Pancreas (tissue), 10 donors: ENCODE measurements around the gene RAPGEF3. TPM values are rescaled to one million over a fixed set of nuclear protein-coding genes. Genes with fewer than 3 reads are reported as not detected.
A peak's percentile ranks its signal among the peaks of the same experiment; 100 is the strongest.

Experiments used
- ATAC-seq, 4 donors: fragments of 200-7000 bp; cut with Tn5 transposase; one replicate each; pipeline versions ENCODE4 v1.8.0 to v1.9.1; 2020; ENCODE audit warnings: mild to moderate bottlenecking in 4 of 4, moderate library complexity in 4 of 4
- DNase-seq, 6 donors: peaks; one replicate each; pipeline ENCODE4 v3.0.0-alpha.2; 2020
- FAIRE-seq: peaks from 2 replicates; lab custom pipeline; 2012; peaks lifted over from hg19 to GRCh38; lab: Jason Lieb, UNC
- H3K27ac ChIP-seq, 4 donors: fragments of 200-600 bp; sonication (generic); 1 replicate in 3 of 4; 2 replicates in 1 of 4; pipeline versions ENCODE4 v1.5.0 to v1.8.0; 2020
- H3K27me3 ChIP-seq, 4 donors: fragments of 200-600 bp; one replicate each; pipeline ENCODE4 v1.8.0; 2021
- H3K36me3 ChIP-seq, 3 donors: fragments of 200-600 bp; sonication (generic) in 1 of 3; one replicate each; pipeline versions ENCODE4 v1.5.0 to v1.8.0; 2020 to 2021
- H3K4me1 ChIP-seq, 3 donors: fragments of 200-600 bp; one replicate each; pipeline ENCODE4 v1.8.0; 2021
- H3K4me3 ChIP-seq, 4 donors: fragments of 200-600 bp; sonication (generic) in 2 of 4; one replicate each; pipeline versions ENCODE4 v1.5.0 to v1.8.0; 2020 to 2021
- H3K9me3 ChIP-seq, 4 donors: fragments of 200-600 bp; one replicate each; pipeline ENCODE4 v1.8.0; 2021
- CTCF ChIP-seq, 4 donors: fragments of 200-600 bp; sonication (generic) in 3 of 4; IDR thresholded peaks; one replicate each; pipeline versions ENCODE4 v1.5.0 to v1.8.0; 2021; ENCODE audit warnings: antibody characterized with exemption in 4 of 4
- WGBS, 2 donors: extraction: QIAGEN DNeasy Blood & Tissue Kit; methylation state at CpG; one replicate each; pipeline ENCODE4 v1.1.7; 2013; 5-methylcytosine and 5-hydroxymethylcytosine counted together
- intact Hi-C, 3 donors: fragments of 100-400 bp; cut with DNase I; formaldehyde crosslinking; loops; one replicate each; pipeline versions ENCODE4 v1.11.1 to v1.14.2; 2022
- polyA plus RNA-seq, 2 donors: library from polyadenylated mRNA; stranded (reverse); fragments of 200-250 nt; gene quantifications; one replicate each; pipeline ENCODE4 v1.2.3, GENCODE V29; 2013
- total RNA-seq, 6 donors: library from RNA; stranded (reverse); fragmentation: NEBNext Ultra II Directional in 4 of 6; extraction: Animal tissue kit (Norgen Biotek cat#: 25700) in 4 of 6; gene quantifications; one replicate each; pipeline versions ENCODE4 v1.2.1 to v1.2.4, GENCODE V29; 2021 to 2023
- donor health status: healthy with polysubstance abuse.
- donor health status: DM: no; HTN: no; CAD: no; lungs with moderate emphysema.
- donor health status: DM: no; HTN: no; CAD: no.
- donor health status: control.
- donor health status: control.
- donor health status: Bipolar disorder and iron deficiency.
- donor health status: DM: yes; HTN: yes; CAD: no.
- donor health status: DM: no; HTN: no; CAD: no.
- donor health status: DM: no; HTN: no; CAD: no.
- donor health status: DM: yes; HTN: yes; CAD: no.

The RAPGEF3 gene
- total and polyA plus RNA-seq, 8 donors: 2.5 to 54.4 (median 5.5) TPM

DNA sequence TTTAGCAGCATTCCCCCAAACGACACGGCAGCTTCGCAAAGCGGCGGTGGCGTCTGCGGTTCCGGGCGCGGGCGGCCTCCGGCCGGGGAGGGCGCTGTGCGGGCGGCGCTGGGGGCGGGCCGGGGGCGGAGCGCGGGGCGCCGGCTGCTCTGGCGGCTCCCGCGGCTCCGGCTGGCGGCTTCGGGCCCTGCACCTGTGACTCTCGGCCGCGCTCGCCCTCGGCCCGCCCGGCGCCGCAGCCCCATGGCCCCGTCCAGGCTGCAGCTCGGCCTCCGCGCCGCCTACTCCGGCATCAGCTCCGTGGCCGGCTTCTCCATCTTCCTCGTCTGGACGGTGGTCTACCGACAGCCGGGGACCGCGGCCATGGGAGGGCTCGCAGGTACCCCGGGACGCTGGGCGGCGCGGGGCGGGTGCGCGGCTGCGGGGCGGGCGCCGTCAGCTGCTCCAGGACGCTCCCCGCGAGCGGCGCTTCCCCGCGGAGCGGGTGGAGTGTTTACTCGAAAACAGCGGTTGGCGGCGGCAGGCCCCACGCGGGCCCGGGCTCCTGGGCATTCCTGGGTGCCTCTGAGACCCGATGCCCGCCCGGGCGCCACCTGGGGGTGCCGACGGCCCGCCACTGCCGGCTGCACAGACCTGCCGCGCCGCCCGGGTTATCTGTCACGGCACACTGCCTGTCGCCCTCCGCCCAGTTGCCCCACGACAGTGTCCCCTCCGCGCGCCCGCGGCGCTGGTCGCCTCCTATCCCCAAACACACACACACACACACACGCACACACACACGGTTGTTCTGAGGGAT lies 14.6 kb upstream of the RAPGEF3 start, which contains the start of gene SLC48A1:
SLC48A1 (plus strand) TSS at position 177 of the 796 bp plus-strand sequence; CDS start at position 244, 67 bp downstream.
- intact Hi-C loops: loop anchor here in 1 of 3 donors (10.0 kb wide), 1 partner anchor 58 kb away; no protein-coding TSS in a partner anchor

GRCh38 chr12:47772738-47773061 lies 14.0 kb upstream of the RAPGEF3 start:
- intact Hi-C loops: loop anchor here in 1 of 3 donors (10.0 kb wide), 1 partner anchor 58 kb away; no protein-coding TSS in a partner anchor
- Histone ChIP-seq H3K36me3 (no peaks in the 10 kb centered on the region), H3K4me1 (peaks cover 0 to 16% (median 0%) of the 10 kb centered on the region in 3 donors), H3K27ac (peak overlapping the region in 3 of 4 donors; percentile 61 to 83 (median 64)), H3K4me3 (peak overlapping the region in 2 of 4 donors; percentile 92 to 96), H3K9me3 (no peaks in the 10 kb centered on the region), H3K27me3 (no peaks in the 10 kb centered on the region)
- no peak for FAIRE-seq
- DNase-seq: no peak
- TF ChIP-seq CTCF (IDR thresholded peaks at IDR 0.05): peak in 1 of 4 donors; percentile 10
- 7 to 9% methylated on average over 17 of the region's 17 CpGs for WGBS, 2 donors
- ATAC-seq: no peak

More for the DNA sequence above, 14.6 kb upstream of the RAPGEF3 start, which contains the start of gene SLC48A1:
- DNase-seq (peak; percentile 63 to 94 (median 85)), FAIRE-seq (no peak), ATAC-seq (peak; percentile 91 to 97 (median 94))
- H3K36me3 ChIP-seq: no peaks in the 10 kb centered on the region
- no peaks in the 10 kb centered on the region for H3K9me3 ChIP-seq
- peak within 1 kb of the TSS; percentile 66 to 83 (median 78) for H3K27ac ChIP-seq
- H3K27me3 ChIP-seq: no peaks in the 10 kb centered on the region
- peaks cover 0 to 16% (median 0%) of the 10 kb centered on the region in 3 donors for H3K4me1 ChIP-seq
- TF ChIP-seq CTCF (IDR thresholded peaks at IDR 0.05): peak in 1 of 4 donors; percentile 14
- 0 to 1% methylated on average over 64 to 106 of the region's 106 CpGs for WGBS, 2 donors
- H3K4me3 ChIP-seq: peak within 1 kb of the TSS; percentile 54 to 96 (median 93)

DNA sequence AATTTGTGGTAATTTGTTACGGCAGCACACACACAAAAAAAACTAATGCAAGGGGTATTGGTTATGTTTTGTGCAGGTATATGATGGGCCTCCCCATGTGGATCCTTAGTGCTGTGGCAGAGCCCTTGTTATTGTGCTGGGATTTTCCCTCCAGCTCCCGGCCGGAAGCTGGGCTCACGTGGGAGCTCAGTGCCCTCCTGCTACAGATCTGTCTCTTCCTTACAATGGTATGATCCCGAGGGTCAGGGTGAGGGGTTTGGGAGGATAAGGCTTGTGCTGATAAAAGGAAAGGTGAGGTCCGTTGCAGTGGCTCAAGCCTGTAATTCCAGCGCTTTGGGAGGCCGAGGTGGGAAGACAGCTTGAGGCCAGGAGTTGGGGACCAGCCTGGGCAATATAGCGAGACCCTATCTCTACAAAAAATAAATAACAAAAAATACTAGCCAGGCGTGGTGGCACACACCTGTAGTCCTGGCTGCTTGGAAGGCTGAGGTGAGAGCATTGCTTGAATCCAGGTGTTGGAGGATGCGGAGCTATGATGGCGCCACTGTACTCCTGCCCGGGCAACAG lies 13.5 kb upstream of the RAPGEF3 start:
- WGBS, 2 donors: 79 to 82% methylated on average over 13 of the region's 13 CpGs
- peaks cover 0 to 16% (median 0%) of the 10 kb centered on the region in 3 donors for H3K4me1 ChIP-seq
- FAIRE-seq (no peak), ATAC-seq (no peak), DNase-seq (peak in 1 of 6 donors; percentile 17)
- intact Hi-C loops: loop anchor here in 1 of 3 donors (10.0 kb wide), 1 partner anchor 57 kb away; no protein-coding TSS in a partner anchor
- no peak overlapping the region for H3K27ac ChIP-seq
- H3K36me3 ChIP-seq: no peaks in the 10 kb centered on the region
- H3K4me3 ChIP-seq: peak overlapping the region in 2 of 4 donors; percentile 92 to 96
- H3K9me3 ChIP-seq: no peaks in the 10 kb centered on the region
- no peaks in the 10 kb centered on the region for H3K27me3 ChIP-seq
- TF ChIP-seq CTCF (IDR thresholded peaks at IDR 0.05): no peak

DNA sequence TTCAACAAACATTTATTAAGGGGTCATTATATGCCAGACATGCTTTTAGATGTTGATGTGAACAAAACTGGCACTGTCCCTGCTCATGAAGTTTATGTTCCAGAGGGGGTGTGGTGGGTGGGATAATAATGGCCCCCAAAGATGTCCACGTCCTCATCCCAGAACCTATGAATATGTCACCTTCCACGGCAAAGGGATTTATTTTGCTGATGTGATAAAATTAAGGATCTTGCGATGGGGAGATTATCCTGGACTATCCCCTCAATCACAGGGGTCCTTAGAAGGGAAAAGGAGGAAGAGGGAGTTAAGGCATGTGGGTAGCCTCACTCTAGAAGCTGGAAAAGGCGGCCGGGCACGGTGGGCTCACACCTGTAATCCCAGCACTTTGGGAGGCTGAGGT lies 12.6 kb upstream of the RAPGEF3 start:
- peaks cover 0 to 16% (median 0%) of the 10 kb centered on the region in 3 donors for H3K4me1 ChIP-seq
- 81 to 84% methylated on average over 6 of the region's 6 CpGs for WGBS, 2 donors
- no peaks in the 10 kb centered on the region for H3K27me3 ChIP-seq
- FAIRE-seq (no peak), ATAC-seq (no peak), DNase-seq (no peak)
- H3K27ac ChIP-seq: no peak overlapping the region
- intact Hi-C loops: loop anchor here in 1 of 3 donors (10.0 kb wide), 1 partner anchor 57 kb away; no protein-coding TSS in a partner anchor
- no peak for TF ChIP-seq CTCF (IDR thresholded peaks at IDR 0.05)
- no peak overlapping the region for H3K4me3 ChIP-seq
- no peaks in the 10 kb centered on the region for H3K9me3 ChIP-seq
- H3K36me3 ChIP-seq: no peaks in the 10 kb centered on the region
